KOPT-K1 (cell line): ENCODE measurements around the gene PIWIL1.

Source experiments
- H3K27ac ChIP-seq: fragments of 200-600 bp; sonication (generic); 2 replicates; pipeline ENCODE4 v1.5.1; 2016; ENCODE audit warnings: antibody characterized with exemption, mild to moderate bottlenecking, low read depth, low read length; ENCODE audit not compliant: poor library complexity, severe bottlenecking
- H3K36me3 ChIP-seq: fragments of 200-600 bp; sonication (generic); 2 replicates; pipeline ENCODE4 v1.5.1; 2017; ENCODE audit warnings: antibody characterized with exemption, mild to moderate bottlenecking, low read length, moderate library complexity; ENCODE audit not compliant: insufficient read depth
- H3K9me3 ChIP-seq: fragments of 200-600 bp; sonication (generic); 2 replicates; pipeline ENCODE4 v1.5.1; 2017; ENCODE audit warnings: antibody characterized with exemption, low read length, mild to moderate bottlenecking; ENCODE audit not compliant: insufficient read depth, poor library complexity, severe bottlenecking

PIWIL1 gene

GRCh38 chr12:130330685-130331084, 7.0 kb upstream of the PIWIL1 start:
- Histone ChIP-seq H3K36me3 (no peaks in the 10 kb centered on the region), H3K27ac (no peak overlapping the region)

GRCh38 chr12:130331146-130331545, 6.5 kb upstream of the PIWIL1 start:
- Histone ChIP-seq H3K9me3 (no peaks in the 10 kb centered on the region), H3K36me3 (no peaks in the 10 kb centered on the region), H3K27ac (no peak overlapping the region)

More at GRCh38 chr12:130330685-130331084, 7.0 kb upstream of the PIWIL1 start:
- H3K9me3 ChIP-seq = no peaks in the 10 kb centered on the region

GRCh38 chr12:130333341-130333740, 4.3 kb upstream of the PIWIL1 start:
- Histone ChIP-seq H3K27ac (no peak overlapping the region), H3K9me3 (no peaks in the 10 kb centered on the region), H3K36me3 (no peaks in the 10 kb centered on the region)

GRCh38 chr12:130334399-130334798, 3.3 kb upstream of the PIWIL1 start:
- Histone ChIP-seq H3K9me3 (no peaks in the 10 kb centered on the region), H3K36me3 (no peaks in the 10 kb centered on the region), H3K27ac (no peak overlapping the region)

DNA sequence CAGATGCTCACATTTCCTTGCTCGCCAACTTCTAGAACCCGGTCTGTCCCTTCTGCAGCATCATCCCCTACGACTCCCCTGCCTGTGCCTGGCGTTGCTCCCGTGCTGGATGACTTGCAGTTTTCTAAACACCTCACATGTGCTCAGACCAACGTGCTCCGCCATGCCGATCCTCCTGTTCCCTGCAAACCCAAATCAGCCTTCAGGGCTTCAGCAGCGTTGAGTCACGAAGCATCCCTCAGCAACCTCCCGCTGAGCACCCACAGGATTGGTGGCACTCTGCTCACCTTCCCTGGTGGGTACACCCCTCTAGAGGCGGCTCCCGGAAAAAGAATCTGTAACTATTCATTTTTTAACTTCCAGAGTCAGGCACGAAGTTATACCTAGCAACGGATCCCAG, 2.8 kb upstream of the PIWIL1 start:
- no peaks in the 10 kb centered on the region for H3K36me3 ChIP-seq
- no peaks in the 10 kb centered on the region for H3K9me3 ChIP-seq
- H3K27ac ChIP-seq = no peak overlapping the region

GRCh38 chr12:130335517-130336392, 1.9 kb upstream of the PIWIL1 start:
- H3K36me3 ChIP-seq = no peaks in the 10 kb centered on the region
- no peak overlapping the region for H3K27ac ChIP-seq
- H3K9me3 ChIP-seq = no peaks in the 10 kb centered on the region

- no peaks in the 10 kb centered on the region for H3K36me3 ChIP-seq
- H3K27ac ChIP-seq = no peak overlapping the region
- H3K9me3 ChIP-seq = no peaks in the 10 kb centered on the region
Measured at GRCh38 chr12:130336723-130337487, 782 bp upstream of the PIWIL1 start.

- Histone ChIP-seq H3K36me3 (no peaks in the 10 kb centered on the region), H3K9me3 (no peaks in the 10 kb centered on the region), H3K27ac (no peak overlapping the region)
Measured at GRCh38 chr12:130338794-130339601, 1.3 kb downstream of the PIWIL1 start.

DNA sequence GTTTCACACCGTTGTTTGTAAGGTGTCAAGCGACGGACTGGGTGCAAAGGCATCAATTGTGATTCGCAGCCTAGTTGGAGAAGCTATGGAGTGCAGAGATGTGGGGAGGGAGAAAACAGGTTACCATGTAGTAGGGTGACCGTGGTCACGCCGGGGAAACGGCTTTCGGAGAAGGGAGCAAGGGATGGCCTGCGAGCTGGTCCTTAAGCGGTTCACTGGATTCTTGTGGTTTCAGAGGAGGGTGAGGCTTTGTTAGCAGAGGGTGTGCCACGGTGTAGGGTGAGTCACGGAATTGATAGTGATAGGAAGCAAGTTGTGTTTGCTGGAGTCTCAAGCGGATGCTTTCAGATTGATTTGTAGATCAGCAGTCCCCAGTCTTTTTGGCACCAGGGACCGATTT, 2.3 kb downstream of the PIWIL1 start:
- Histone ChIP-seq H3K27ac (no peak overlapping the region), H3K36me3 (no peaks in the 10 kb centered on the region), H3K9me3 (no peaks in the 10 kb centered on the region)

GRCh38 chr12:130342442-130342841, 4.8 kb downstream of the PIWIL1 start:
- no peaks in the 10 kb centered on the region for H3K36me3 ChIP-seq
- H3K27ac ChIP-seq = no peak overlapping the region
- no peaks in the 10 kb centered on the region for H3K9me3 ChIP-seq

DNA sequence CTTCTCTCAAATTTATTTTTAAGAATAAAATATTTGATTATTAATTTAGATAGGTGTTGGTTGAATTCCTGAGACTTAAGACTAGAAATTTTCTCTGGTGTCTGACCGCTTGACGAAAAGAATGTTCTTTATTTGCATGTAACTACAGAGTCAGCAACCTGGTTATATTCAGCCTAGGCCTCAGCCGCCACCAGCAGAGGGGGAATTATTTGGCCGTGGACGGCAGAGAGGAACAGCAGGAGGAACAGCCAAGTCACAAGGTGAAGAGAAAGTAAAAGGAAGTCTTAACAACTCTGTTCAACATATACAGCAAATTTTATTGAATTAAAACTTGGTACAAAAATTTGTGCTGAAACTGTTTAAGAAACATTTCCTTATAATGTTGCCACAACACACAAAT, 5.2 kb downstream of the PIWIL1 start:
- H3K27ac ChIP-seq = no peak overlapping the region
- H3K9me3 ChIP-seq = no peaks in the 10 kb centered on the region
- no peaks in the 10 kb centered on the region for H3K36me3 ChIP-seq

DNA sequence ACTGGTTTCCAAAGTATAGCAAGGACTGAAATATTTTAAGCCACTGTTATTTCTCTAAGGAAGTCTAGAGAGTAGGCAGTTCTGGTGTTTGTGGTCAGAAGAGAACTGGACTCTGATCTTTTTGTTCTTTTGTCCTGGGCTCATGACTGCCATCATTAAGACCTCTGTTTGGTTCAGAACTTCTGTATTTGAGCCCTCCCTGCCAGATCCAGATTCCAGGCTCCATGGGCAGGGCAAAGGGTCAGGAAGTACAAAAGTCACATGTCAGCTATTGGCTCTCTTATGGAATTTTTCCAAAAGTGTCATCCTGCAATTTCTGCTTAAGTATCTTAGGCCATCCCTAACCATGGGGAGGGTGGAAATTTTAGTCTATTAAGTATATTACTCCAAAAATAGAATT, 6.8 kb downstream of the PIWIL1 start:
- Histone ChIP-seq H3K9me3 (no peaks in the 10 kb centered on the region), H3K36me3 (no peaks in the 10 kb centered on the region), H3K27ac (no peak overlapping the region)

DNA sequence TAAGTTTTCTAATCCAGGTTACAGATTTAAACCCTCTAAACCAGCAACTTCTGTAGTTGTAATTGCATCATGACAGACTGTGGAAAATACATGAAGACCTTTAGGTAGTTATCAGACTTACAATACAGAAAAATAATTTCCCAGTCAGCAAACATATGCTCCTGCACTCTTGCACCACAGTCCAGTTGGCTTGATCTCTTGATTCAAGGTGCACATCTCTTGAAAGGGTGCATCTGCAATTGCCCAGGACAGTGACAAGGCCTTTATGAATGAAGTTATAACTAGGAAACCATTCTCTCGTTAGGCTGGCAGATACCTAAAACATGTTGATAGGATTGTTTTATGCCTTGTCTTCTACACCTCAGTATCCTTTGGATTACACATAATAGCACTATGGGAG, 7.6 kb downstream of the PIWIL1 start:
- H3K27ac ChIP-seq = no peak overlapping the region
- H3K36me3 ChIP-seq = no peaks in the 10 kb centered on the region
- H3K9me3 ChIP-seq = no peaks in the 10 kb centered on the region

DNA sequence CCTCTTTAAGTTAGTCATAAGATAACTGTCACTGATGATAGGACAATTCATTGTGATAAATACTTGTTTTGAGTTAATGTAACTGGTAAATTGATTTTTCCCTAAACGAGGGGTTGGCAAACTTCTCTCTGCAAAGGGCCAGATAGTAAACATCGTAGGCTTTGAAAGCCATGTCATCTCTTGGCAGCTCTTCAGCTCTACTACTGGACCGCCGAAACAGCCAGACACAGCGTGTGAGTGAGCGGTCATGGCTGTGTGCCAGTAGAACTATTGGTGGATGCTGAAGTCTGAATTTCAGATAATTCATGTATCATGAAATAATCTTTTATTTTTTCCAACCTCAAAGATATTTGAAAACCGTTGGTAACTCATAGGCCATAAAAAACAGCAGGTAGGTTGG, 9.9 kb downstream of the PIWIL1 start:
- no peak overlapping the region for H3K27ac ChIP-seq
- peaks cover 3% of the 10 kb centered on the region for H3K9me3 ChIP-seq

DNA sequence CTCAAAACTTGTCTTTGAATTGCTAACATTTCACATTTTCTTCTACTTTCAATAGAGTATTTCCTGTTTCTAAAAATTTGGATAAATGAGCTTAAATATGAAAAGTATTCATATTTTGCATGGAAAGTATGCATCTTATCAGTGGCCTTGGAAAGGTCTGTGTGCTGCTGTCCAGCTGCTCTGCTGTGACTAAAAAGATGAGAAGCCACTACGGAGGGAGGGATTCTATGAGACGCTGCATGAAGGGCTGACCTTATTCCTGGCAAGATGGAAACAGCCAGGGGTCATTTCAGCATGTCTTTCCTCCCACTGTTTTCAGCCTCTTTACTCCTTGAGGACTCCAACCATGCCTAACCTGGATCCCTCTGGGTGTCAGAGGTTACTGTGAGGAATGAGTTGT, 13.0 kb downstream of the PIWIL1 start:
- peaks cover 20% of the 10 kb centered on the region for H3K9me3 ChIP-seq
- no peak overlapping the region for H3K27ac ChIP-seq
- no peaks in the 10 kb centered on the region for H3K36me3 ChIP-seq

More for the DNA sequence above, 9.9 kb downstream of the PIWIL1 start:
- H3K36me3 ChIP-seq = no peaks in the 10 kb centered on the region
